ENCODE measurements around the gene LRCH3.

DNA sequence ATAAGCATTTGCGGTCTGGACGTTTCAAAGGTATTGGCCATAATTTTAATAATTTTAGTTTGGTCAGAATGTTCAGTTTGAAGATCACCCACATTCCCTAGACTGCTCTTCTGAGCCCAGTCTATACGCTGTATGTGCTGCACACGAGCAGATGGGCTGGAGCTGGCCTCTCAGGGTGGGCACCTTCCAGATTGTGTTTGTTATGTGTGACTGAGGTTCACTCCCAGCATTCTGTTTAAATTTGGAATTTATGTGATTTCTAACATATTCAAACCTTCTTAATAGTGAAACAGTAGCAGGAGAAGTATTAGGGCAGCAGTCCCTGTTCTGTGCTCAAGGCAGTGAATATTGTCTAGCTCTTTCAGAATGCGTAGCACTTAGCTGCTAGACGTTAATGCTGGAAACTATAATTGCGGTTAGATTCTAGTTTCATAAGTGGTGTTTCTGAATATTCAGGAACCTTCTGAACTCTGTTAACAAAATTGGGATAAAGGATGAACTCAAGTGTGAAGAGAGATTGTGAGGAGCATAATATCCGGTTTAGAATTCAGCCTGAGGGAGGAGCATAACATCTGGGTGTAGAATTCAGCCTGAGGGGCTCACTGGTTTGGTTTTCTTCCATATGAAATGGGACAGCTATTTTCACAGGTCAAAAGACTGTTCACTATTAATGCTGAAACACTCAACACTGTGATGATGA is 90.4 kb downstream of the LRCH3 start:
- TF ChIP-seq CEBPB (IDR thresholded peaks at IDR 0.05) (no peak), RAD21 (IDR thresholded peaks at IDR 0.05; ENCODE audit: low read depth) (no peak), EP300 (IDR thresholded peaks at IDR 0.05; ENCODE audit: borderline replicate concordance) (no peak), ZBTB7A (IDR thresholded peaks at IDR 0.05; ENCODE audit: low read depth) (no peak), TCF12 (IDR thresholded peaks at IDR 0.05; ENCODE audit: low read depth) (no peak)
- TF ChIP-seq, protein P1, sequence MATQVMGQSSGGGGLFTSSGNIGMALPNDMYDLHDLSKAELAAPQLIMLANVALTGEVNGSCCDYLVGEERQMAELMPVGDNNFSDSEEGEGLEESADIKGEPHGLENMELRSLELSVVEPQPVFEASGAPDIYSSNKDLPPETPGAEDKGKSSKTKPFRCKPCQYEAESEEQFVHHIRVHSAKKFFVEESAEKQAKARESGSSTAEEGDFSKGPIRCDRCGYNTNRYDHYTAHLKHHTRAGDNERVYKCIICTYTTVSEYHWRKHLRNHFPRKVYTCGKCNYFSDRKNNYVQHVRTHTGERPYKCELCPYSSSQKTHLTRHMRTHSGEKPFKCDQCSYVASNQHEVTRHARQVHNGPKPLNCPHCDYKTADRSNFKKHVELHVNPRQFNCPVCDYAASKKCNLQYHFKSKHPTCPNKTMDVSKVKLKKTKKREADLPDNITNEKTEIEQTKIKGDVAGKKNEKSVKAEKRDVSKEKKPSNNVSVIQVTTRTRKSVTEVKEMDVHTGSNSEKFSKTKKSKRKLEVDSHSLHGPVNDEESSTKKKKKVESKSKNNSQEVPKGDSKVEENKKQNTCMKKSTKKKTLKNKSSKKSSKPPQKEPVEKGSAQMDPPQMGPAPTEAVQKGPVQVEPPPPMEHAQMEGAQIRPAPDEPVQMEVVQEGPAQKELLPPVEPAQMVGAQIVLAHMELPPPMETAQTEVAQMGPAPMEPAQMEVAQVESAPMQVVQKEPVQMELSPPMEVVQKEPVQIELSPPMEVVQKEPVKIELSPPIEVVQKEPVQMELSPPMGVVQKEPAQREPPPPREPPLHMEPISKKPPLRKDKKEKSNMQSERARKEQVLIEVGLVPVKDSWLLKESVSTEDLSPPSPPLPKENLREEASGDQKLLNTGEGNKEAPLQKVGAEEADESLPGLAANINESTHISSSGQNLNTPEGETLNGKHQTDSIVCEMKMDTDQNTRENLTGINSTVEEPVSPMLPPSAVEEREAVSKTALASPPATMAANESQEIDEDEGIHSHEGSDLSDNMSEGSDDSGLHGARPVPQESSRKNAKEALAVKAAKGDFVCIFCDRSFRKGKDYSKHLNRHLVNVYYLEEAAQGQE (IDR thresholded peaks at IDR 0.05; ENCODE audit: low read depth) = no peak
- TF ChIP-seq, protein P2, sequence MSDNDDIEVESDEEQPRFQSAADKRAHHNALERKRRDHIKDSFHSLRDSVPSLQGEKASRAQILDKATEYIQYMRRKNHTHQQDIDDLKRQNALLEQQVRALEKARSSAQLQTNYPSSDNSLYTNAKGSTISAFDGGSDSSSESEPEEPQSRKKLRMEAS (IDR thresholded peaks at IDR 0.05) = no peak
